ENCODE data around the gene JUN.
"Not testable (repeated sequence)": the region's sequence is repeated elsewhere in the genome, so short reads cannot be mapped to it uniquely, and the experiment has no call there.

JUN gene

GRCh38 chr1:58809325-58810010 lies 25.6 kb upstream of the JUN start:
- no peak for DNase-seq (ENCODE audit: low read depth in 2 of 3, low spot score in 1 of 3)

- no peak for DNase-seq (ENCODE audit: low read depth in 2 of 3, low spot score in 1 of 3)
These were observed 24.2 kb upstream of the JUN start for GRCh38 chr1:58808077-58808476.

- no peak for DNase-seq (ENCODE audit: low read depth in 2 of 3, low spot score in 1 of 3)
These were observed 22.1 kb upstream of the JUN start for GRCh38 chr1:58805716-58806571.

- no peak for DNase-seq (ENCODE audit: low read depth in 2 of 3, low spot score in 1 of 3)
These were observed 21.2 kb upstream of the JUN start for GRCh38 chr1:58804853-58805565.

- no peak for DNase-seq (ENCODE audit: low read depth in 2 of 3, low spot score in 1 of 3)
These were observed 20.0 kb upstream of the JUN start for GRCh38 chr1:58803858-58804257.

- DNase-seq (ENCODE audit: low read depth in 2 of 3, low spot score in 1 of 3) = no peak
These were observed 19.0 kb upstream of the JUN start for GRCh38 chr1:58802640-58803399.

- not testable (repeated sequence) for DNase-seq (ENCODE audit: low read depth in 2 of 3, low spot score in 1 of 3)
These were observed 17.4 kb upstream of the JUN start for GRCh38 chr1:58801286-58801685.

GRCh38 chr1:58799650-58800049 lies 15.8 kb upstream of the JUN start:
- DNase-seq (ENCODE audit: low read depth in 2 of 3, low spot score in 1 of 3) = no peak

GRCh38 chr1:58798910-58799442 lies 15.1 kb upstream of the JUN start:
- no peak for DNase-seq (ENCODE audit: low read depth in 2 of 3, low spot score in 1 of 3)

GRCh38 chr1:58796416-58796815 lies 12.6 kb upstream of the JUN start:
- no peak for DNase-seq (ENCODE audit: low read depth in 2 of 3, low spot score in 1 of 3)

GRCh38 chr1:58794585-58794984 lies 10.7 kb upstream of the JUN start:
- no peak for DNase-seq (ENCODE audit: low read depth in 2 of 3, low spot score in 1 of 3)

GRCh38 chr1:58792846-58793245 lies 9.0 kb upstream of the JUN start:
- DNase-seq (ENCODE audit: low read depth in 2 of 3, low spot score in 1 of 3) = no peak

GRCh38 chr1:58791106-58791505 lies 7.3 kb upstream of the JUN start:
- no peak for DNase-seq (ENCODE audit: low read depth in 2 of 3, low spot score in 1 of 3)

GRCh38 chr1:58789996-58790660 lies 6.3 kb upstream of the JUN start:
- DNase-seq (ENCODE audit: low read depth in 2 of 3, low spot score in 1 of 3) = no peak

- no peak for DNase-seq (ENCODE audit: low read depth in 2 of 3, low spot score in 1 of 3)
These were observed 5.5 kb upstream of the JUN start for GRCh38 chr1:58789322-58789856.

- DNase-seq (ENCODE audit: low read depth in 2 of 3, low spot score in 1 of 3) = no peak
These were observed 4.4 kb upstream of the JUN start for GRCh38 chr1:58788259-58788658.

- DNase-seq (ENCODE audit: low read depth in 2 of 3, low spot score in 1 of 3) = no peak
These were observed 3.0 kb upstream of the JUN start for GRCh38 chr1:58786927-58787245.

- no peak for DNase-seq (ENCODE audit: low read depth in 2 of 3, low spot score in 1 of 3)
These were observed 2.5 kb upstream of the JUN start for GRCh38 chr1:58786184-58786926.

GRCh38 chr1:58785442-58786058 lies 1.7 kb upstream of the JUN start:
- DNase-seq (ENCODE audit: low read depth in 2 of 3, low spot score in 1 of 3) = peak in 1 of 3 donors; percentile 9

All from stimulated activated CD4-positive, alpha-beta T cell treated with anti-CD3 and anti-CD28 coated beads, Interleukin-12 subunit alpha, Interleukin-12 subunit beta, amount 100 ng/mL, for 48 hours (primary cell).